ENCODE results near the gene CDK16.

DNA sequence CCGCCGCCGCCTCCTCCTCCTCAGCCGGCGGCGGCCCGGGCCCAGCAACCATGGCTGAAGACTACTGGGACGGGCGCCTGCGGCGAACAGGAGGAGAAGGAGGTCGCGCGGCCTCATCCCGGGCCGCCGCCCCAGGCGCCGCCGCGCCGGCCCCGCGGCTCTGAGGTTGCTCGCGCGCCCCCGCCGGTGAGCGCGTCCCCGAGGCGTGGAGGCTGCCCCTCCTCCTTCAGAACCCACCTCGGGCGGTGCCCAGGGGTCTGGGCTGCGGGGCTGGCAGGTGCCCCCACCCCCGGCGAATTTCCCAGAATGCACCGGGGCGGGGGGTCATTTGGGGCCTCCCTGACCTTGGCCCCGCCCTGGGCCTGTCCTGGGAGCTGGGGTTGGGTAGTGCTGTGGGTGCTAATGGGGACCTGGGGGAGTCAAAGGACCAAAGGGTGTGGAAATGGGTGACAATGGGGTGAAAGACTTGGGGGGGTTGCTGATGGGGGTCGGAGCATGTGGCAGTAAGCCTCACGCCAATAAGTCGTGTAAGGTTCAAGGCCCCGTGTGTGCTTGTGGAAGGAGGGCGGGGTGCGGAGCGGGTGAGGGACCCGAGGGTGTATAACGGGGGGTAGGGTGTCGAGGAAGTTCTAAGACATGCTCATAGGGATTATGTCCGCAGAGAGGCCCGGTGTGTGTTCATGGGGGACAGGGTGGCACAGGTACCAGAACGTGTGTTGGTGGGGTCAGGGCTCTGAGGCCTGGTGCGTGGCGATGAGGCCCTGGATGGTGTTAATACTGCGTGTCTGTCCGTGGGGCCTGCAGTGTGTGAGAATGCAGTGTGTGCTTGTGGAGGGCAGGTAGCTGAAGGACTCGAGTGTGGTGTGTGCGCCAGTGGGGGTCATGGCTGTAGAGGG lies 687 bp downstream of the CDK16 start:
- no peak for TF ChIP-seq DACH1 (IDR thresholded peaks at IDR 0.05; ENCODE audit: partially characterized antibody)
- TF ChIP-seq, protein P1, sequence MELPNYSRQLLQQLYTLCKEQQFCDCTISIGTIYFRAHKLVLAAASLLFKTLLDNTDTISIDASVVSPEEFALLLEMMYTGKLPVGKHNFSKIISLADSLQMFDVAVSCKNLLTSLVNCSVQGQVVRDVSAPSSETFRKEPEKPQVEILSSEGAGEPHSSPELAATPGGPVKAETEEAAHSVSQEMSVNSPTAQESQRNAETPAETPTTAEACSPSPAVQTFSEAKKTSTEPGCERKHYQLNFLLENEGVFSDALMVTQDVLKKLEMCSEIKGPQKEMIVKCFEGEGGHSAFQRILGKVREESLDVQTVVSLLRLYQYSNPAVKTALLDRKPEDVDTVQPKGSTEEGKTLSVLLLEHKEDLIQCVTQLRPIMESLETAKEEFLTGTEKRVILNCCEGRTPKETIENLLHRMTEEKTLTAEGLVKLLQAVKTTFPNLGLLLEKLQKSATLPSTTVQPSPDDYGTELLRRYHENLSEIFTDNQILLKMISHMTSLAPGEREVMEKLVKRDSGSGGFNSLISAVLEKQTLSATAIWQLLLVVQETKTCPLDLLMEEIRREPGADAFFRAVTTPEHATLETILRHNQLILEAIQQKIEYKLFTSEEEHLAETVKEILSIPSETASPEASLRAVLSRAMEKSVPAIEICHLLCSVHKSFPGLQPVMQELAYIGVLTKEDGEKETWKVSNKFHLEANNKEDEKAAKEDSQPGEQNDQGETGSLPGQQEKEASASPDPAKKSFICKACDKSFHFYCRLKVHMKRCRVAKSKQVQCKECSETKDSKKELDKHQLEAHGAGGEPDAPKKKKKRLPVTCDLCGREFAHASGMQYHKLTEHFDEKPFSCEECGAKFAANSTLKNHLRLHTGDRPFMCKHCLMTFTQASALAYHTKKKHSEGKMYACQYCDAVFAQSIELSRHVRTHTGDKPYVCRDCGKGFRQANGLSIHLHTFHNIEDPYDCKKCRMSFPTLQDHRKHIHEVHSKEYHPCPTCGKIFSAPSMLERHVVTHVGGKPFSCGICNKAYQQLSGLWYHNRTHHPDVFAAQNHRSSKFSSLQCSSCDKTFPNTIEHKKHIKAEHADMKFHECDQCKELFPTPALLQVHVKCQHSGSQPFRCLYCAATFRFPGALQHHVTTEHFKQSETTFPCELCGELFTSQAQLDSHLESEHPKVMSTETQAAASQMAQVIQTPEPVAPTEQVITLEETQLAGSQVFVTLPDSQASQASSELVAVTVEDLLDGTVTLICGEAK (IDR thresholded peaks at IDR 0.05), result no peak
- TF ChIP-seq, protein P1 (CRISPR knock-in tag; IDR thresholded peaks at IDR 0.05), result no peak
- TF ChIP-seq, protein P2, sequence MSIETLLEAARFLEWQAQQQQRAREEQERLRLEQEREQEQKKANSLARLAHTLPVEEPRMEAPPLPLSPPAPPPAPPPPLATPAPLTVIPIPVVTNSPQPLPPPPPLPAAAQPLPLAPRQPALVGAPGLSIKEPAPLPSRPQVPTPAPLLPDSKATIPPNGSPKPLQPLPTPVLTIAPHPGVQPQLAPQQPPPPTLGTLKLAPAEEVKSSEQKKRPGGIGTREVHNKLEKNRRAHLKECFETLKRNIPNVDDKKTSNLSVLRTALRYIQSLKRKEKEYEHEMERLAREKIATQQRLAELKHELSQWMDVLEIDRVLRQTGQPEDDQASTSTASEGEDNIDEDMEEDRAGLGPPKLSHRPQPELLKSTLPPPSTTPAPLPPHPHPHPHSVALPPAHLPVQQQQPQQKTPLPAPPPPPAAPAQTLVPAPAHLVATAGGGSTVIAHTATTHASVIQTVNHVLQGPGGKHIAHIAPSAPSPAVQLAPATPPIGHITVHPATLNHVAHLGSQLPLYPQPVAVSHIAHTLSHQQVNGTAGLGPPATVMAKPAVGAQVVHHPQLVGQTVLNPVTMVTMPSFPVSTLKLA (conservative IDR thresholded peaks at IDR 0.05), result no peak
- TF ChIP-seq, protein P3, sequence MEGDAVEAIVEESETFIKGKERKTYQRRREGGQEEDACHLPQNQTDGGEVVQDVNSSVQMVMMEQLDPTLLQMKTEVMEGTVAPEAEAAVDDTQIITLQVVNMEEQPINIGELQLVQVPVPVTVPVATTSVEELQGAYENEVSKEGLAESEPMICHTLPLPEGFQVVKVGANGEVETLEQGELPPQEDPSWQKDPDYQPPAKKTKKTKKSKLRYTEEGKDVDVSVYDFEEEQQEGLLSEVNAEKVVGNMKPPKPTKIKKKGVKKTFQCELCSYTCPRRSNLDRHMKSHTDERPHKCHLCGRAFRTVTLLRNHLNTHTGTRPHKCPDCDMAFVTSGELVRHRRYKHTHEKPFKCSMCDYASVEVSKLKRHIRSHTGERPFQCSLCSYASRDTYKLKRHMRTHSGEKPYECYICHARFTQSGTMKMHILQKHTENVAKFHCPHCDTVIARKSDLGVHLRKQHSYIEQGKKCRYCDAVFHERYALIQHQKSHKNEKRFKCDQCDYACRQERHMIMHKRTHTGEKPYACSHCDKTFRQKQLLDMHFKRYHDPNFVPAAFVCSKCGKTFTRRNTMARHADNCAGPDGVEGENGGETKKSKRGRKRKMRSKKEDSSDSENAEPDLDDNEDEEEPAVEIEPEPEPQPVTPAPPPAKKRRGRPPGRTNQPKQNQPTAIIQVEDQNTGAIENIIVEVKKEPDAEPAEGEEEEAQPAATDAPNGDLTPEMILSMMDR (IDR thresholded peaks at IDR 0.05 in 2 of 3, conservative IDR thresholded peaks at IDR 0.05 in 1 of 3; ENCODE audit: insufficient read depth in 2 of 3, low read depth in 1 of 3, low read length in 3 of 3), result no peak
- no peak for TF ChIP-seq TBL1XR1 (IDR thresholded peaks at IDR 0.05; ENCODE audit: low read length in 2 of 2)
- TF ChIP-seq, protein P4, sequence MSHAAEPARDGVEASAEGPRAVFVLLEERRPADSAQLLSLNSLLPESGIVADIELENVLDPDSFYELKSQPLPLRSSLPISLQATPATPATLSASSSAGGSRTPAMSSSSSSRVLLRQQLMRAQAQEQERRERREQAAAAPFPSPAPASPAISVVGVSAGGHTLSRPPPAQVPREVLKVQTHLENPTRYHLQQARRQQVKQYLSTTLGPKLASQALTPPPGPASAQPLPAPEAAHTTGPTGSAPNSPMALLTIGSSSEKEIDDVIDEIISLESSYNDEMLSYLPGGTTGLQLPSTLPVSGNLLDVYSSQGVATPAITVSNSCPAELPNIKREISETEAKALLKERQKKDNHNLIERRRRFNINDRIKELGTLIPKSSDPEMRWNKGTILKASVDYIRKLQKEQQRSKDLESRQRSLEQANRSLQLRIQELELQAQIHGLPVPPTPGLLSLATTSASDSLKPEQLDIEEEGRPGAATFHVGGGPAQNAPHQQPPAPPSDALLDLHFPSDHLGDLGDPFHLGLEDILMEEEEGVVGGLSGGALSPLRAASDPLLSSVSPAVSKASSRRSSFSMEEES (CRISPR knock-in tag; IDR thresholded peaks at IDR 0.05), result no peak
- TF ChIP-seq NRF1 (conservative IDR thresholded peaks at IDR 0.05 in 1 of 2, IDR thresholded peaks at IDR 0.05 in 1 of 2), result no peak
- no peak for TF ChIP-seq YY1 (IDR thresholded peaks at IDR 0.05; ENCODE audit: borderline replicate concordance in 1 of 3, control insufficient read depth in 1 of 3, extremely low read depth in 1 of 3, insufficient read depth in 3 of 3, insufficient read length in 1 of 3, insufficient replicate concordance in 2 of 3, low read depth in 1 of 3, low read length in 2 of 3)
- no peak for TF ChIP-seq EZH2 (IDR thresholded peaks at IDR 0.05; ENCODE audit: borderline replicate concordance, low read depth, low read length)
- no peak for TF ChIP-seq ZNF140 (CRISPR knock-in tag; IDR thresholded peaks at IDR 0.05)
- no peak for TF ChIP-seq ZNF347 (CRISPR knock-in tag; IDR thresholded peaks at IDR 0.05; ENCODE audit: low read depth)
- no peak for TF ChIP-seq KDM4B (IDR thresholded peaks at IDR 0.05; ENCODE audit: borderline replicate concordance in 2 of 2, low read depth in 1 of 2)
- no peak for TF ChIP-seq FOXA1 (IDR thresholded peaks at IDR 0.05; ENCODE audit: borderline replicate concordance)
- TF ChIP-seq NFYB (IDR thresholded peaks at IDR 0.05; ENCODE audit: extremely low read depth, insufficient read length), result no peak
